ENCODE measurements around the gene CACFD1.

GRCh38 chr9:133436681-133437080, 23.1 kb upstream of the CACFD1 start:
- TF ChIP-seq POLR2A (conservative IDR thresholded peaks at IDR 0.05) (no peak), TEAD2 (tag; IDR thresholded peaks at IDR 0.05) (no peak), HEY1 (CRISPR knock-in tag; IDR thresholded peaks at IDR 0.05; ENCODE audit: borderline replicate concordance) (no peak), USF2 (CRISPR knock-in tag; IDR thresholded peaks at IDR 0.05) (no peak), ZBTB26 (CRISPR knock-in tag; IDR thresholded peaks at IDR 0.05) (no peak), MAFK (IDR thresholded peaks at IDR 0.05; ENCODE audit: low read length) (no peak), ZNF12 (CRISPR knock-in tag; IDR thresholded peaks at IDR 0.05) (no peak), PHF21A (IDR thresholded peaks at IDR 0.05; ENCODE audit: borderline replicate concordance, low read depth) (no peak), RCOR1 (IDR thresholded peaks at IDR 0.05; ENCODE audit: borderline replicate concordance in 1 of 2, low read depth in 2 of 2, low read length in 2 of 2) (no peak), HDAC6 (IDR thresholded peaks at IDR 0.05; ENCODE audit: low read depth, low read length) (no peak)
- TF ChIP-seq, protein P1, sequence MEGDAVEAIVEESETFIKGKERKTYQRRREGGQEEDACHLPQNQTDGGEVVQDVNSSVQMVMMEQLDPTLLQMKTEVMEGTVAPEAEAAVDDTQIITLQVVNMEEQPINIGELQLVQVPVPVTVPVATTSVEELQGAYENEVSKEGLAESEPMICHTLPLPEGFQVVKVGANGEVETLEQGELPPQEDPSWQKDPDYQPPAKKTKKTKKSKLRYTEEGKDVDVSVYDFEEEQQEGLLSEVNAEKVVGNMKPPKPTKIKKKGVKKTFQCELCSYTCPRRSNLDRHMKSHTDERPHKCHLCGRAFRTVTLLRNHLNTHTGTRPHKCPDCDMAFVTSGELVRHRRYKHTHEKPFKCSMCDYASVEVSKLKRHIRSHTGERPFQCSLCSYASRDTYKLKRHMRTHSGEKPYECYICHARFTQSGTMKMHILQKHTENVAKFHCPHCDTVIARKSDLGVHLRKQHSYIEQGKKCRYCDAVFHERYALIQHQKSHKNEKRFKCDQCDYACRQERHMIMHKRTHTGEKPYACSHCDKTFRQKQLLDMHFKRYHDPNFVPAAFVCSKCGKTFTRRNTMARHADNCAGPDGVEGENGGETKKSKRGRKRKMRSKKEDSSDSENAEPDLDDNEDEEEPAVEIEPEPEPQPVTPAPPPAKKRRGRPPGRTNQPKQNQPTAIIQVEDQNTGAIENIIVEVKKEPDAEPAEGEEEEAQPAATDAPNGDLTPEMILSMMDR (IDR thresholded peaks at IDR 0.05 in 2 of 3, conservative IDR thresholded peaks at IDR 0.05 in 1 of 3; ENCODE audit: insufficient read depth in 2 of 3, low read depth in 1 of 3, low read length in 3 of 3) = no peak
